SIG-M5 (cell line): ENCODE data around the gene CARMIL1.

Source experiments
- DNase-seq: peaks from one replicate; lab custom pipeline; 2025; lab: John Stamatoyannopoulos, UW

Gene CARMIL1

DNA sequence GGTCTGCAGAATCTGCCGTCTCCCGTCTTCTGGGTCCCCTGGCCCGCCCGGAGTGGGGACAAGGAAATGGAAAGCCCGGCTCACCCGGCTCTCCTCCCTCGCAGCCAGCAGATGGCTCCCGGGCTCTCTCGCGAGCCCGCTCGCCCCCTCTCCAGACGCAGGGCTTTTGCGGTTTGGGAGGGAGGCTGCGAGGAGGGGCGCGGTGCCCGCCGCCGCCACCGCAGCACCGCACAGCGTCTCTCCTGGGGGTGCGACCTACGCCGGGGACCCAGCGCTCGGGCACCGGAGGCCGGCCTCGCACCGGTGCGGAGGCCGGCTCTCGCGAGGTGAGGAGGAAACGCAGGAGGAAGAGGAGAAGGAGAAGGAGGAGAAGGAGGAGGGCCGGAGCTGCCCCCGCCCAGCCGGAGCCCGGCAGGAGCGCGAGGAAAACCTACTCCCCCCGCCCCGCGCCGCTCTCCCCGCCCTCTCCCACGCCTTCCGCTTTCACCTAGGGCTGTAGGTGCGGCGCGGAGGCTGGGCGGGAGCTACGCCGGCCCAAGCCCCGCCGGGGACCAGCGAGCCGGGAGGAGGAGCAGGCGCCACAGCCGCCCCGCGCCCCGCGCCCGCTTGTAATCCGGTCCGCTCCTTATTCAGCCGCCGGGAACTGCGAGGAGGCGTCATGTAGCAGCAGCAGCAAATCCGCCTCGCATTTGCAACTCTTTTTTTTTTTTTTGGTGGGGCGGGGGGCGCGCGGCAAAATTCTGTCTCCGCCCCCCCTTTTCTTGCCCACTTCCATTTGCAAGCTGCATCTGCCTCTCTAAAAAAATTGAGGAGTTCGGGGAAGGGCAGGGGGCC is at the start of gene CARMIL1:
CARMIL1 (plus strand) TSS at position 461 of the 834 bp plus-strand sequence. CDS start 422 bp downstream, outside the sequence.
- DNase-seq: no peak

DNA sequence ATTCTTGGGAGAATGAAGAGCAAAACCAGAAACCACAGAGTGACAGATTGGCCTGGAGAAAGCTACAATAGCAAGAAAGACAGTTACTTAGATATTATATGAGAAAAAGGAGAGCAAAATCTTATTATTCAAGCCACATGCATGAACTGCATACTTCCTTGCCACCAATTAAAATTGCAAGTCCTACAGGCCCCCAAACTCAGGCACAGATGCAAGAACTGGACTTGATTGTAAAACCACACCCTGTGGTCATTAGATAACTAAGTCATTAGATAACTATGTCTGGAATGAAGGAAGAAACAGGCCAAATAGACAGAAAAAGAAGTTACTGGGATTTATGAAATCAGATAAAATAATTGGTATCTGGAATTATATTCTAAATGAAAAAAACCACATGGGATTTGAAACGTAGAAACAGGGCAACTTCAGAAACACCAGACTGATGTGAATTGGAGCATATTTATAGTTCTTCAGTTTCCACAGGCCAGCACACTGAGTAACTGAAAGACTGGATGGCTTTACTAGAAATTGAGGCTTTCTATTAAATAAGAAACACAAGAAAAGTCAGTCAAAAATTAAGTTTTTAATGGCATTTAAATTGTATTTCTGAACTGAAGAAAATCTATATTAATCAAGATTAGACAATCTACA is 49.4 kb upstream of the CARMIL1 start:
- DNase-seq: no peak

DNA sequence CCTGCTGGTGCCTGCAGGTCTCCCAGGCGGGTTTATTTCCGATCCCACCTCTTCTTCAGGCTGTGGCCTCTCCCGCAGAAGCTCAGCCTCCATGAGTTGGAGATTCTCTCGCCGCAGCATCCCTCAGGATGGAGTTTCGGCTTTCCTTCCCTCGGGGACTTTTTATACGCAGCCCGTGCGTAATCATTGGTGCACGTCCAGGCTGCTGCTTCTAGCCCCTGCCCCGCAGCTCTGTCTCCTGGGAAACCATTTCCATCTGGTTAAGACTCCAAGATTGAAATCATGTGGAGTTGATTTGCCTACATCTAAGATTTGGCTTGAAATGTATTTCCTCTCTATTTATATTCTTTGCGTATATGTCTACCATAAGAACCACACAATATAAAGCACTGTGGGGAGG is 46.7 kb upstream of the CARMIL1 start:
- DNase-seq: no peak

DNA sequence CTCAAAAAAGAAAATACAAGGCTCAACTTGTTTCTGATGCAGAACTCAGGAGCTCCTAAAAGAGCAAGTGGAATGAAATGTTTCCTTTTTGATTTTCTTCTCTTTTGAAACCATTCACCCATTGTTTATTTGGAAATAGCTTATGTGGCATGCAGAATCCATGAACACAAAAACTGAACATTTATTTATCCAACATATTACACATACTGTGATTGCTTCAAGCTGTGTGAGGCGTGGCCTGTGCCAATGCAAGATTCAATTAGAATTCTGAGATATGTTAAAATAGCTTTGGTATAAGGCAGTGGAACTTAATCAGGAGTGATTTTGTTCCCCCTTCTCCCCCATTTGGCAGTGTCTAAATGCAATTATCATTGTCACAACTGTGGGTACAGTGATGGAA is 45.9 kb upstream of the CARMIL1 start:
- DNase-seq: no peak

DNA sequence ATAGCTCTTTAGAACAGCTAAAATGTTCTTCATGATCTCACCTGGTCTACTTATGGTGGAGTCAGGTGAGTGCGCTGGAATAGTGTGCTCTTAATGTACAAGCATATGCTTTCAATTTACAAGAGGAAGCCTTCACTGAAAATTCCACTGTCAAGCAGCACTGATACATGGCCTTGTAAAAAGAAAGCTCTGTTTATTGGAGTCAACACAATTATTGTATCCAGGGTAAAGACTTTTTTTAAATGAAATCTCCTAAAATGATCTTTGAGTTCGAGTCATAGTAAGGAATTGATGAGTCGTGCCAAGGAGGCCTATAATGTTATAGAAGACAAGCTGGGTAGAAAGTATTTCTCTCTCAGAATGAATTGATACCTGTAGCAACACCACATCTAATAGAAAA is 41.6 kb upstream of the CARMIL1 start:
- no peak for DNase-seq

DNA sequence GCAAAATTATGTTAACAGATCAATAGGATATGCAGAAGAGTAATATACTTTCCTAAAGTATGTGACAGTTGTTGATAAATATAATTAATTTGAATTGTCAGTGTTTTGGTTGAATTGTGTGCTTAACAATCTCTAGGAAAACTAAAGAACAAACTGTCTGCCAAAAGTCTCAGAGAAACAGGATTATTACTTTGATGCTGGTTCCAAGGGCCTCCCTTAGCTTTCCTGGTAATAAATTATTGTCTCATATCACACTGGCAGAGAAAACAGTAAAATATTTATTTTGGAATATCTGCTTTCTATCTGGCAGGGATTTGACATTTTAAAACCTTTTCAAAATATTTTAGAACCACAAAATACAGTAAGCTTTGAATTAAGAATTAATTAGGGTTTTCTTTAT is 40.1 kb upstream of the CARMIL1 start:
- no peak for DNase-seq

DNA sequence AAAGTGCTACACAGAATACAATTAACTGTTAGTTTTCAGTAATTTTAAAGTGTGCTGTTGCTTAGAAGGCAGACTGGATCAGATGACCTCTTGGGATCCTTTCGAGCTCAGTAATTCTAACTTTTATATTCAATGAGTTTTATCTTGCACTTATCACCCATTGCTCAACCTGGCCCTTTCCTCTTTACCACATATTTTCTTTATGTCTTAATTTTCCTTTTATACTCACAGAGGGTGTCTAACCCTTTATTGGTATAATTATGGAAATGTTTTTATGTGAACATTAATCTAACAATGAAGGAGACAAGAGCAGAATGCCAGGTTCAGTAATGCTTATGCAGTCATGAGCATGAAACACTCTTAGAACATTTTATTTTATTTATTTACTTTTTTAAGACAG is 39.7 kb upstream of the CARMIL1 start:
- no peak for DNase-seq

DNA sequence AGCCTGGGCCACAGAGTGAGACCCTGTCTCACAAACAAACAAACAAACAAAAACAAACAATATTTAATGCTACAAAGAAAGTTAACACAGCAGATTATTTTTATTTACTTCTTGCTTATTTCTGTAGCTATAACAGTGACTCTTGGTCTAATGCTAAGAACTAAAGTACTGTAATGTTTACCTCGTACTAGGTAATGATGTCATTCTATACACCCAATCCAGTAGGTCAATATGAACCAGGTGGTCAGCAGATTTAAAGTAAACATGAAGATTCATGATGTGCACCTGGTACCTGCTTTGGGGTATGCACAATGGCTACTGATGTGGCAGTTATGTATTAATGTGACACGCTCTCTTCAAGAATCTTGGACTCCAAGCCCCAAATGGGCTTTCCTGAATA is 36.6 kb upstream of the CARMIL1 start:
- no peak for DNase-seq

DNA sequence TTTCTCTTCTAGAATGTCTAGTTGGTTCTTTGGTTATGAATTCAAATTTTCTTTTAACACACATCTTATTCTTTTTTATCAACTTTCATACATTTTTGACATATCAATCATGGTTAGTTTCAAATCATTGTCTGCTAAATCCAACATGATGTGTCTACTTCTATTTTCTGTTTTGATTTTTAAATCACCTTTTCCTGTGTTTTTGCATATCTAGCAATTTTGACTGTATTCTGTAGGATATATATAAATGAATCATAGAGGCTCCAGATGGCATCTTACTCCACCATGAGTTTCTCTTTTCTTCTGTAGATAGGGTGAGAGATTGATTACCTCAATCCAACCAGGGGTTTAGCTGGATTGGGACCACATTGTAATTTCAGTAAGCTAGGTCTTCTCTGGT is 34.3 kb upstream of the CARMIL1 start:
- DNase-seq: no peak

DNA sequence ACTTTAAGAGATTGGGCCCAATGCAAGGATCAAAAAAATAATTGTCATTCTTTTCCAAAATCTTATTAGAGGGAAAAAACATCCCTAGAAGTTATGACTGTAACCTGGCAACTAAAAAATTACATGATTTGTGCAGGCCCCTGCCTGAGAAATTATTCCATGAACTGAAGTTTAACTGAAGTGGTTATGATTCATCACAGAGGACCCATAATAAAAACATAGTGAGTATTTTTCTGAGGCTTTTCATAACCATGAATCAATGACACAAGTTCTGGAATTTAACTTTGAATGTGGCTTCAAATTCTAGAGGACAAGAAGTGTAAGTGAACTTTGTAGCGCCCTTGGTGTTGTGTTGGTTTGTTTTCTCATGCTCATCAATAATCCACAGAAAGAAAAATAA is 31.1 kb upstream of the CARMIL1 start:
- DNase-seq: no peak

DNA sequence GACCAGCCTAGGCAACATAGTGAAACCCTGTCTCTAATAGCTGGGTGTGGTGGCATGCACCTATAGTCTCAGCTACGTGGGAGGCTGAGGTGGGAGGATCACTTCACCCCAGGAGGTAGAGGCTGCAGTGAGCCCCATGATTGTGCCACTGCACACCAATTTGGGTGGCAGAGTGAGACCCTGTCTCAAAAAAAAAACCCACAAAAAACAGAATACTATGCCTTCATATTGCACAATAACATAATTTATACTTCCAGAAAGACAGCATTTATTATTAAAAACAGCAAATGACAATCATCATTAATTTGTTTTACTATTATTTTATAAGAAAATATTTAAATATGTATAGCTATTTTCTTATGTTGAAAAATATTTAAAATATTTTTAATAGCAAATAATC is 30.0 kb upstream of the CARMIL1 start:
- DNase-seq: no peak

DNA sequence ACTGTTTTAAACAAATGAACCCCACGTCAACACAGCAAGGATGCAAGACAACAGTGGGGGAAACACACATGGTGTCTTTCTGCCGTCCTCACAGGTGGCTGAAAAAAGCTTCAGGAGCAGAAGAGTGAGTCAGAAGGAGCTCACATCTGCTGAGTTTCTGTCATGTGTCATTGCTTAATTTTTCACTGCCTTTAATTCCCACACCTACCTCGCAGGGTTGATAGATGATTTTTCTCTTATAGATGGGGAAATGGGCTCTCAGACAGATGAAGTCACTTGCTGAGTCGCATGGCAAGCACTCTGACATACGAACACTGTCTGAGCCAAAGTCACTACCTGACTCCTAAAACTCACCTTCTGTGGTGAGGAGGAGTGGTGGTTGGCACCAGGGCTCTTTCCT is 28.3 kb upstream of the CARMIL1 start:
- no peak for DNase-seq

DNA sequence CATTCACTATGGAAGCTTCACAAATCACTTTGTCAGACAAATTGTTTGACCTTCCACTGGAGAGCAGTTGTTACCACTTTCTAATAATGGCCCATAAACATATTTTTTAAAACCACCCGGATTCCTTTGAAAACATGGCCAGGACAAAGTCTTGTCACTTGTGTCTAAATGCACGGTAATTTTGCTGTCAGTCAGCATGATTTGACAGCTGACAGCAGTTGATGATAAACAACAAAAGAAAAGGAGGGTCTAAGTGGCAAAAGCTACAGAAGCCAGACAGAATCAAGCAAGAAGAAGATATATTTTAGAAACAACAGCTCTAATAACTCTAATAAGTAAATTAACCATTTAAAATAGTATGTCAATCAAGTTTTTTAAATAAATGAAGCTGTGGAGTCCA is 27.7 kb upstream of the CARMIL1 start:
- no peak for DNase-seq

DNA sequence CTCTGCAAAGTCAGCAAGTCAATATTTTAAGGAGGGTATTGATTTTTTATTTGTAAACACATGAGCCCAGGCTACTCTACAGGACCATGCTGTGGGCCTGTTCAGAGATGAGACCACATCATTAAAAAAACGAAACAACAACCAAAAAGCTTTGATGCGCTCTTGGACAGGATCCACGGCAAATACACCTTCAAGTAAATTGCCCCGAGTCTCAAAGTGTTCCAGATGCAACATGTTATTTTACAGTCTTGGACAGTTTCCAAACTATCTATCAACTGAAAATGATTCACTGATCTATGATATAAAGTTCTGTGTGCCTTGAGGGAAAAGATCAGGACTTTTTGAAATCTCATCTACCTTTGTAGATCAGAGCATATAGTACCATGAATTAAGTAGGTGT is 25.8 kb upstream of the CARMIL1 start:
- no peak for DNase-seq

DNA sequence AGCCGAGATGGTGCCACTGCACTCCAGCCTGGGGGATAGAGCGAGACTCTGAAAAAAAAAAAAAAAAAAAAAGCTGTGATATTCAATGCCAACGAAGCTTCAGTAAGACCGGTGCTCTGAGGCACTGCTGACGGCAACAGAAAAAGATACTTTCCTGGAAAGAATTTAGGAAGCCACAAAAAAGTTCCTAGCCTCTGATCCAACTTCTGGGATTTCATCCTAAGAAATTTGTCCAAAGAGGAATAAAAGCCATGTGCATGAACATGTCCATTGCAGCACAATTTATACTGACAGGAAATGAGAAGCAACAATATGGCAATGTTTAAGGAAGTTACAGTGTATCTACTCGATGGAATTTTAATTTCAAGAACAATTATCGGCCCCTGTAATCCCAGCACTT is 24.5 kb upstream of the CARMIL1 start:
- DNase-seq: no peak

DNA sequence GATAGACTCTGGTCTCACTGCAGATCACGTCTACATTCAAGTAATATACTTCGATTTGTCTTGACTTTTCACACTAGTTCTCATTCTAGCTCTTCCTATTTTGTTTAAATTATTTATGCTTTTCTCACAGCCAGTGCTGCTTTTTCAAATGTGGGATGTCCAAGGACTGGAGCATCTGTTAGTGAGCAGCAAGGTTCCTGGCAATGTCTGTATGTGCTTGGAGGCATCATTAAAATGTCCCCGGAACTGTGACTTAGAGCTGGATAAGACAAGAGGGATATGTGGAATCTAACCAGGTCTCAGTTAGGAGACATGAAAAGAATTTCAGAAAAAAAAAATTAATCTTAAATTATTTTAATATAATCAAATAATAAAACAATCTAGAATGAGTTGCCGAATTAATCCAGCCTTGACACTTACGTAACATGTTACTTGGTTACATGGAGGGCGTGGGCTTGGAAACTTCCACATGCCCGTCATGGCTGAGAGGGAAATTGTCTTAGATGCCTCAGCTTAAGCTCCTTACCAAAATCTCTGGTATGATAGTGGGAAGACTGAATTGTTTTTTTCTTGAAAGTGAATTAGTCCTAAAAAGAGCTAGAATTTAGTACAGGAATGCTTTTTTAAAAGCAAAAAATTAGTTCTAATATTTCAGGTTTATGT is 21.4 kb upstream of the CARMIL1 start:
- DNase-seq: no peak

DNA sequence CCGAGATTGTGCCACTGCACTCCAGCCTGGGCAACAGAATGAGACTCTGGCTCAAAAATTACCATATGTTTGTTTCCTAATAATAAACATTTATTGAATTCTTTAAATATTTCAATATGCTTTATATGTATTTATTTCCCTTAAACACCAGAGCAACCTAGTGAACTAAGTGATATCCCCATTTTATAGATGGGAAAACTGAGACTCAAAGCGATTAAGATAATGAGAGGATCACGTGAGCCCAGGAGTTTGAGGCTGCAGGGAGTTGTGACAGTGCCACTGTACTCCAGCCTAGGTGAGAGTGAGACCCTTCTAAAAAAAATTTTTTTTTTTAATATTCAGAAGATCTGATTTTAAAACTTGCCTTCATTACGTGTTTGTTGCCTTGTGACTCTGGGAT is 19.4 kb upstream of the CARMIL1 start:
- DNase-seq: no peak

DNA sequence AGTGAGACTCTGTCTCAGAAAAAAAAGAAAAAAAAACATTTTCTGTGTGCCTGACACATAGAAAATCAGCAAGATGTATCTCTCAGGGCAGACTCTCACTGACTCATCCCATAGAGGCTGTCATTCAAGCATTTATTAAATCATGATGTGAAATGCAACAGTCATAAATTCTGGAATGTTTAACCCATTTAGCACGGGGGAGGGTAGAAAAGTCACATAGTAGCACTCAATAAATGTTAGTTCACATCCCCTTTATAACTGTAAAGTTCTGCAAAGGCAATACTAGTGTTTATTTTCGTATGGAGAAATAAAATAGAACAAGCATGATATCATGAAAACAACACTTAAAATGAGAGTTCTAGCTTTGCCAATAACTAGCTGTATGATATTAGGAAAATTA is 15.5 kb upstream of the CARMIL1 start:
- DNase-seq: no peak

DNA sequence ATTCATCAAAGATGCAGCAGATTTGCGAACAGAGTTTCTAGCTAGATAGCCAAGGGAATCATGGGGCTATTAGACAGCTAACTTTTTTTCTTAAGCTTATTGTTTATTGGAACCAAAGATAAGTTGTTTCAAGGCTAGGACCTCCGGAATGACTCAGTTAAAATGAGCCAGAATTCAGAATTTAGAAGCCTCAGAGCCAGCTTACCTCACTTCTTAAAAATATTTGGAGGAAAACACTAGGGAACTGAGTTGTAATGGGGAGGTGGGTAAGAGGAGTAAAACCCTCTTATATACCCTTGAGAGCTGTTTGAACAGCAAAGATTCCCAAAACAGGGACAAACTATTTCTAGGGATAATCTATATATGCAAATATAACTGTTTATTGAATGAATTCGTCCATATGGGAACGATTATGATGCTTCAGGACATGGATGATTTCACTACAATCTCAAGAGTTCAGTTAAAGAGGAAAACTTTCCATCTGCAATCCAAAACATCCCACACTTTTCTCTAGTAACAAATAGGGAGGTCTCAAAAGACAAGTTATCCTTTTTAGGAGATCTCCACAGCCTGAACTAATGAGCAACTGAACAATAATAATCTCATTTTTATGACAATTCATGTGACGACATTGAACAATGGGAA is 12.6 kb upstream of the CARMIL1 start:
- DNase-seq: no peak

DNA sequence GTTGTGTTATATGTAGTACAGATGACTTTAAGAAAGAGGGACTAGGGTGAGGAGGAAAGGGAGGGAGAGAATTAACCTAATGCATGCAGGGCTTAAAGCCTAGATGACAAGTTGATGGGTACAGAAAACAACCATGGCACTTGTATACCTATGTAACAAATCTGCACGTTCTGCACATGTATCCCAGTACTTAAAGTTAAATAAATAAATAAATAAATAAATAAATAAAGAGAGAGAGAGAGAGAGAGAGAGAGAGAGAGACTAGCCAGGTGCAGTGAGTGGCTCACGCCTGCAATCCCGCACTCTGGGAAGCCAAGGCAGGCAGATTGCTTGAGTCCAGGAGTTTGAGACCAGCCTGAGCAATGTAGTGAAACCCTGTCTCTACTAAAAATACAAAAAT is 11.5 kb upstream of the CARMIL1 start:
- DNase-seq: no peak

DNA sequence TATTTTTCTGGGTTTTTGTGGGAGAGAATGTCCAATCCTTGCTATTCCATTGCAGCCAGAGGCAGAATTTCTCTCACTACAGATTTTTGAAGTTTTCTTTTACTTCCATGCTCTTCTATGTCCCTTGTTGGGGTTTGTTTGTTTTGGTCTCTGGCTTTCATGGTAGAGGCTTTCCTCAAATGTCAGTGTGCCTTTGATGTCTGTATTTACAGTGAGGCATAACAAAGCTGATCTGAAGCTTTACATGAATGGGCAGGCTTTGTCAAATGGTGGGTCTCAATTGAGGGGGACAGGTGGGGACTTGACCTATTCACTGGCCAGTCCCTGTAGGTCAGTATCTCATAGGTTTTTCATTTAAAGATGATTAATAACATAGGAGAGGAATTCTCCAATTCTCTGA is 8.6 kb upstream of the CARMIL1 start:
- no peak for DNase-seq

DNA sequence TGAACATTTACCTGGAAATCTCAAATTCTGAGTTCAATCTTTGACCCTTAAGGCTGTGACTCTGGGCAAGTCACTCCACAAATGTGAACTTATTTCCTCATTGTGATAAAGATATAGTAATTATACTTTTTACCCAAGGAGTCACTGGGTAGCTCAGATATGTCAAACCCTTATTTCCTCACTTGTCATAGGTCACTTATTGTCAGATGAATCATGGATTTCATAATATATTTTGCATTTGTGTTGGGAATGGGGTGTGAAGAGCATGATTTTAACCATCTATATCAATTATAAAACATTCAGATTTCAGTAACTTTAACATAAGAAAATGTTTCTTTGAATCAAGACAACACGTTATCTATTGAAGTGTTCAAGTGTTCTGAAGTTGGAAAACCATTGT is 3.7 kb upstream of the CARMIL1 start:
- DNase-seq: no peak

DNA sequence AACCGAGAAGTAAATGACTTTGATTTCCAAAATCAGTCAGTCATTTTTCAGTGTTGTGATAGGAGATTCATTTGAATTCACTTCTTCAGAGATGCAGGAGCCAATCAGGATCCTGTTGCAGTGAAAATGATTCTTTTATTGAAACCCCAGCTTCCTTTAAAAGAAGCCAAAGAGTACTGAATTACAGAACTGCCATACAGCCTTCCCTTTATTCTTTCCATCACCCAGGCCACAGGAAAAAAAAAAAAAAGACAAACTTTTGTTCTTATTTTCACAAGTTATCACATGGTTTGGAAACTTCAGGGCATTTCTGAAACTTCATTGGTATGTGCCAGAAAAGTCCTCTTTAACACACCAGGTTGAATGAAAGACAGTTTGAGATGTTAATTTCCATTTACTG is 1.8 kb upstream of the CARMIL1 start:
- no peak for DNase-seq
